Stimulated activated CD4-positive, alpha-beta T cell treated with anti-CD3 and anti-CD28 coated beads, Interleukin-4, amount 100 ng/mL, for 24 hours (primary cell): Measurements from ENCODE around the gene TMEM129.
"Not testable (repeated sequence)": the region's sequence is repeated elsewhere in the genome, so short reads cannot be mapped to it uniquely, and the experiment has no call there.

Experiments
- DNase-seq: peaks from one replicate; pipeline ENCODE4 v3.0.0-alpha.2; 2020

Gene TMEM129

DNA sequence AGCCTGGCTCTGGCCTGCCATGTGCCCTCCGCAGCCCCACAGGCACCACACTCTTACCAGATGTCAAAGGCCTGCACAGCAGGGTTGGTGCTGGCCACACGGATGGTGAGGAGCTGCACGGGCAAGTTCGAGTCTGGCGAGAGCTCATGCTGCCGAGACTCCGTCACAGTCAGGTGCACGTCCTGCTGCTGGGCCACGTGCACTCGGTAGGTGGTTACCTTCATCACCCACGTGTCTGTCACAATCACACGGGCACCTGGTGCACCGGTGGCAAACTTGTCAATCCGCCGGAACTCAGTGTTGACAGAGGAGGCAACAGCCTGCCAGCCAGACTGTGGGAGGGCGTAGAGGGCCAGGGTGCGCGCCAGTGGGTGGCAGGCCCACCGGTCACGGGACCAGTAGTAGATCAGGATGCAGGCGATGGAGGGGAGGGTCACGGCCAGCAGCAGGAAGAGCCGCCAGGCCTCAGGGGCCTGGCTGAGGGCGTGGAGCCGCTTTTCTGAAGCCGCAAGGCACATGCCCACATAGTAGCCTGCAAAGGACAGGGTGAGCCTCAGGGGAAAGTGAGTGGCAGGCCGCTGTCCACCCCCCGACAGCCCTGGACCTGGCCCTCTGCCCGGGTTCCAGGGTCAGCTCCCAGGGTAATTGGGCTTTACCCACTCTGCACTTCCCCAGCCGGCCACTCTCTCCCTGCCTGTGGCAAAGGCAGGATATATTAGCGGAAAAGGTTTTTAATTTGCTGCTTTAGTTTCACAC lies 2.9 kb downstream of the TMEM129 start:
- no peak for DNase-seq

GRCh38 chr4:1717129-1718094 lies 3.7 kb downstream of the TMEM129 start:
- no peak for DNase-seq

- DNase-seq = no peak
Measured at GRCh38 chr4:1716065-1716945, 4.8 kb downstream of the TMEM129 start.

- DNase-seq = no peak
Measured at GRCh38 chr4:1715002-1715758, 5.9 kb downstream of the TMEM129 start.

- DNase-seq = no peak
Measured at GRCh38 chr4:1714303-1715001, 6.7 kb downstream of the TMEM129 start.

- DNase-seq = no peak
Measured at GRCh38 chr4:1713003-1713851, 7.9 kb downstream of the TMEM129 start.

DNA sequence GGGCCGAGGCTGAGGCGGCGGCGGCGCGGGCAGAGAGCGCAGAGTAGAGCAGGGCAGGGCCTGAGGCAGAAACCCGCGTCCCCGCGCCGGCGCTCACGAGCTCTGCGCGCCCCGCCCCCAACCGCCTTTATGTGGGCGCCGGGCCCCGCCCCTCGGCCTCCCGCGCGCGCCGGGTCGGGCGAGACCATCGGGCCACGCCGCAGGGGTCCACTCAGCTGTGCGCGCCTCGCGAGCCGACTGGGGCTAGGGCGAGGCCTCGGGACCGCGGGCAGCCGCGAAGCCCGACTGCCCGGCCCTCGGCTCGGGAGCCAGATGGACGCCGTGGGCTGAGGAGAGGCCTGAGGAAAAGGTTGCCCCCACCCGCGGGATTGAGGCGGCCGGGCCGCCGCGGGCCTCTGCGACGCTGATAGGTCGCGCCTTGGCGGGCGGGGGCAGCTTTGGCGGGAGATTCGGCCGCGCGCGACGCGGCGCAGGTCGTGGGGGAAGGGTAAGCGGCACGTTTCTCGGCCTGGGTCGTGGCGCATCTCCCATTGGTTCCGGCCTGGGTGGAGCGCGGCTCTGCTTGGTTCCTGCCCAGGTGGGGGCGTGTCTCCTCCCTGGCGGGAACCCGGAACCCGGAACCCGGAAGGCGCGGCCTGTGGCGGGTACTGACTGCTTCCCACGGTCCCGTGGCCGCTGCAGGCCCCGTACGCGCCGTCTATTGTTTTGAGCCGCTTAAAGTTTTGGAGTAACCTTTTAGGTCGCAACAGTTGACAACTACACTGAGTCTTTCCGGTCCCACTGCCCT lies 8.7 kb downstream of the TMEM129 start, which contains the start of gene SLBP:
SLBP (minus strand) TSS at position 104 of the 787 bp plus-strand sequence. CDS start 131 bp downstream, outside the sequence.
- peak; percentile 99 for DNase-seq

GRCh38 chr4:1711571-1712215 lies 9.4 kb downstream of the TMEM129 start:
- peak; percentile 40 for DNase-seq

- no peak for DNase-seq
Measured at GRCh38 chr4:1711055-1711570, 10.0 kb downstream of the TMEM129 start.

GRCh38 chr4:1708581-1708980 lies 12.5 kb downstream of the TMEM129 start:
- DNase-seq = no peak

- DNase-seq = no peak
Measured at GRCh38 chr4:1706358-1706757, 14.8 kb downstream of the TMEM129 start.

DNA sequence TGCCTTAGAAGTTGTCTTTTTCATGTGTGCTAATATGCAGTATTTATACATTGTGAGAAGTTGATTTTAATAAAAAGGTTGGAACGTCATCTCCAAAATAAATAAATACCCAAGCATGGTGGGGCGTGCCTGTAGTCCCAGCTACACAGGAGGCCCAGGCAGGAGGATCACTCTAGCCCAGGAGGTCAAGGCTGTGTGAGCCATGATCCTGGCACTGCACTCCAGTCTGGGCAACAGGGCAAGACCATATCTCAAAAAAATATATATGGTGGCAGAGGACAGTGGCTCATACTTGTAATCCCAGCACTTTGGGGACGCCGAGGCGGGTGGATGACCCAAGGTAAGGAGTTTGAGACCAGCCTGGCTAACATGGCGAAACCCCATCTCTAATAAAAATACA lies 15.4 kb downstream of the TMEM129 start:
- DNase-seq = no peak

DNA sequence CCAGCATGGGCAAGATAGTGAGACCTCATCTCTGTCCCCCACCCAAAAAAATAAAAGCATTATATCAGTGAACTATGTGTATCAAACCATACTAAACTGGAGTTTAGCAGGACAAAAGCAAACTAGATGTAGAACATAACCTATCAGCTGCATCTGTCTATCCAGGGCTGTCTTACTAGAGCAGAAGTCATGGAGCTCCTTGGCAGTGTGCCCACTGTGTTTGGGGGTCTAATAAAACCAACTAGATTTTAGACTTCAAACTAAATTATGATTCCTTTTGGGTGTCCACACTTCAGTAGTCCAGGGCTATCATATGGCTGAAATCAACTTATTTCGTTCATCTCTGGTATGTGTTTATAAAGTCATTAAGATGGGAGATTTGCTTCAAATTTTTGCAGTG lies 17.3 kb downstream of the TMEM129 start:
- no peak for DNase-seq

- not testable (repeated sequence) for DNase-seq
Measured at GRCh38 chr4:1701671-1702070, 19.5 kb downstream of the TMEM129 start.

DNA sequence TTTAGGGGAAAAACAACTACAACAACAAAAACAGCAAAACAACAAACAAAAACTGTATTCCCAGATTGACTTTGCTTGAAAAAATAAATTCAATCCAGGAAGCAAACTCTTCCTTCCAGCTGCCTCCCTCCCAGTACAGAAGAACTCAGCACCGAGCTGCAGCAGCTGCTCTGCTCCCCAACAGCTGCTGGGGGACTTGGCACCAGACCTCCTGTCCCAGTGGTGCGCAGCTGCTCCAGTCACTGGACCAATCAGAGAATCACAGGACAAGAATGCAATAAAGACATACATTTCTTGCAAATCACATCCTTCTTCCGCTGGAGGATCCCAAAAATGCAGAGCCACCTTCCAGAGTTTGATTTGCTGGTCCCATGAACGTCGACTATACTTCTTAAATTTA lies 25.2 kb downstream of the TMEM129 start:
- DNase-seq = no peak

DNA sequence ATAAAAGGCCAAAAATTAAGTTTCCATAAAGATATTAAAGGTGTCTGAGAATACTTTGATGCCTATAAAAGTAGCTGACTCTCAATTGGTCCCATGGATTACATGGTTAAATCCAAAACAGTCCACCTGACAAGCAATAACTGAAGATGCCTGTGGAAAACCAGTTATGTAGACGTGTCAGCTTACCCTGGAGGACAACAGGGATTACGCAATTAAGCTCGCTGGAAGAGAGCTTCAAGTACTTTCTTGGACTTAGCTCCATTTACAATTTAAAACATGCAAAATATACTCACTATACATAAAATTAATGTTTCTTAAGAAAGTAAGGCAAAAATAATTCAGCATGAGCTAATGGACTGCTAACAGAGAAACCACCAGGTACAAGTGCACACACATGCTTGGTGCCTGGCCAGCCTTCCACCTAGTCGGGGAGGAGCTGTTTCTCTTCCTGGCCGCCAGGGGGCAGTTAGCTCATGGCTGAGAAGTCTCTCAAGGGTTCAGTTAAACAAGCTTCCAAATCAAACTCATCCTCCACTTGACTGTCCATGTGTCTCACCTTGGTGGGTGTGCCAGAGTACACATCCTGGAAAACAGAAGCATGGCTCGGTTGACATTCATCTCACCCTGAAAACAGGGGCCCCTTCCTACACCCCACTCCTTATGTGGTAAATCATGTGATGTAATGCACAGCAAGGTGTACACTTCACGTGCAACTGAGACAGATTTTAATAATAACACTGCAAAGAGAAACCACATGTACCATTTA lies 27.8 kb downstream of the TMEM129 start:
- DNase-seq = peak; percentile 78

- DNase-seq = no peak
Measured at GRCh38 chr4:1691737-1692373, 29.3 kb downstream of the TMEM129 start.
